Cardiac muscle cell (in vitro differentiated cells and primary cell): ENCODE data around the gene PUM1. TPM values are rescaled to one million over a fixed set of nuclear protein-coding genes. Genes with fewer than 3 reads are reported as not detected.
"Not testable (repeated sequence)": the region's sequence is repeated elsewhere in the genome, so short reads cannot be mapped to it uniquely, and the experiment has no call there.

ENCODE experiments used
- DNase-seq, 2 donors: peaks; one replicate each; pipeline versions ENCODE4 v3.0.0 to v3.0.0-alpha.2; 2010 to 2017; ENCODE audit warnings: low read depth in 1 of 2, low spot score in 1 of 2
- H3K27ac ChIP-seq: fragments of 200-600 bp; sonication (generic); 2 replicates; pipeline ENCODE4 v1.5.1; 2016
- H3K27me3 ChIP-seq: fragments of 200-600 bp; sonication (generic); 2 replicates; pipeline ENCODE4 v1.6.0; 2016; ENCODE audit warnings: control low read depth
- H3K36me3 ChIP-seq: fragments of 200-600 bp; sonication (generic); 2 replicates; pipeline ENCODE4 v1.5.1; 2016; ENCODE audit warnings: control low read depth
- H3K4me1 ChIP-seq: fragments of 200-600 bp; sonication (generic); 2 replicates; pipeline ENCODE4 v1.8.1; 2017; ENCODE audit warnings: low read depth, mild to moderate bottlenecking, mixed run types
- H3K4me3 ChIP-seq: fragments of 200-600 bp; sonication (generic); 2 replicates; pipeline ENCODE4 v1.5.1; 2016; ENCODE audit warnings: mild to moderate bottlenecking
- H3K9me3 ChIP-seq: fragments of 200-600 bp; sonication (generic); 2 replicates; pipeline ENCODE4 v1.5.1; 2017; ENCODE audit warnings: low read depth, mild to moderate bottlenecking, control low read depth
- polyA plus RNA-seq: library from polyadenylated mRNA; unstranded; fragments of >200 nt; fragmentation: Nextera tagmentation; extraction: Ambion mirVana; gene quantifications from 2 replicates; pipeline ENCODE4 v1.2.1, GENCODE V29; 2016
- total RNA-seq: library from RNA; depleted of rRNA; stranded (reverse); fragments of >200 nt; gene quantifications from 2 replicates; pipeline ENCODE4 v1.2.3, GENCODE V29; 2016
- TF ChIP-seq, protein P1 (sequence below): IDR thresholded peaks from 2 replicates; pipeline ENCODE4 v1.5.1; 2012; ENCODE audit warnings: low read depth, mild to moderate bottlenecking, low read length

PUM1 gene
- total and polyA plus RNA-seq, 2 experiments from 2014 or later = 81.1 to 130 TPM

DNA sequence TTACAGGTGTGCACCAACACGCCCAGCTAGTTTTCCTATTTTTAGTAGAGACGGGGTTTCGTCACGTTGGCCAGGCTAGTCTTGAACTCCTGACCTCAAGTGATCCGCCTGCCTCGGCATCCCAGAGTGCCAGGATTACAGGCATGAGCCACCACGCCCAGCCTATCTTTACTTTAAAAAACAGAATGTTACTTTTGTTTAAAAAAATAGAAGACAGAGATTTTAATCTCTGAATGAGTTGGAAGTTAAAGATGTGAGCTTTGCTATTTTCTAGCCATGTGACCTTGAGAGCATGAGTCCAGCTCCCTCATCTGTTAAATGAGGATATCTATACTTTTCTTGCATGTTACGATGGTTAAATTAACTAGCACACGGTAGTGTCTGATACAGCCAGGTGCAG is 3.9 kb upstream of the PUM1 start:
- Histone ChIP-seq H3K9me3 (no peaks in the 10 kb centered on the region), H3K27me3 (no peaks in the 10 kb centered on the region), H3K4me3 (no peak overlapping the region), H3K36me3 (no peaks in the 10 kb centered on the region), H3K4me1 (peaks cover 12% of the 10 kb centered on the region), H3K27ac (no peak overlapping the region)
- DNase-seq = no peak
- TF ChIP-seq, protein P1, sequence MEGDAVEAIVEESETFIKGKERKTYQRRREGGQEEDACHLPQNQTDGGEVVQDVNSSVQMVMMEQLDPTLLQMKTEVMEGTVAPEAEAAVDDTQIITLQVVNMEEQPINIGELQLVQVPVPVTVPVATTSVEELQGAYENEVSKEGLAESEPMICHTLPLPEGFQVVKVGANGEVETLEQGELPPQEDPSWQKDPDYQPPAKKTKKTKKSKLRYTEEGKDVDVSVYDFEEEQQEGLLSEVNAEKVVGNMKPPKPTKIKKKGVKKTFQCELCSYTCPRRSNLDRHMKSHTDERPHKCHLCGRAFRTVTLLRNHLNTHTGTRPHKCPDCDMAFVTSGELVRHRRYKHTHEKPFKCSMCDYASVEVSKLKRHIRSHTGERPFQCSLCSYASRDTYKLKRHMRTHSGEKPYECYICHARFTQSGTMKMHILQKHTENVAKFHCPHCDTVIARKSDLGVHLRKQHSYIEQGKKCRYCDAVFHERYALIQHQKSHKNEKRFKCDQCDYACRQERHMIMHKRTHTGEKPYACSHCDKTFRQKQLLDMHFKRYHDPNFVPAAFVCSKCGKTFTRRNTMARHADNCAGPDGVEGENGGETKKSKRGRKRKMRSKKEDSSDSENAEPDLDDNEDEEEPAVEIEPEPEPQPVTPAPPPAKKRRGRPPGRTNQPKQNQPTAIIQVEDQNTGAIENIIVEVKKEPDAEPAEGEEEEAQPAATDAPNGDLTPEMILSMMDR = no peak

DNA sequence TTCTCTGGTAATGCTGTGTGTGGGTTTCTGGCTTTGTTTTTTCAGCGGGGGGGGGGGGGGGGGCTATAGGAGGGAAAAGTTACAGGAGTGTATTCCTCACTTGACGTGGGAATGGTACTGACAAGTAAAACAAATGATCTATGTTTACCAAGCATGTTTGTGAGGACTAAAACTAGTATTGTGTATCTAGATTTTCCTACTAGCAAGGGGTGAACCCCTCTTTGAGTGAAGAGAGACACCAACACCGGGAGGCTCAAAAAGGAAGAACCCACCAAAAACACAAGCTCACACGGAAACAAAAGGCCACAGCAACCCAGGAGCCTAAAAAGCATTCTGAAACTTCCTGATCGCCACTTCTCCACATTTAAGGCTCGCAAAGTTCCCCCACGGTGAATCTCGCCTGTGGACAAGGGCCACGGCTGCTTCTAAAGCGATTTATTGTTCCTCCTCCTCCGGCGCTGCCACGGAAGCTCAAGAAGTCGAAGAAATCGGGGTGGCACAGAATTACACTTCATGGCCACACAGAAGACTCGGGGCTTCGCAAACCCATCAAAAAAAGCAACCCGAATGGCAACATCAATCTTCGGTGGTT is 703 bp downstream of the PUM1 start:
- peak in 1 of 2 donors; percentile 38 for DNase-seq
- Histone ChIP-seq H3K27ac (peak overlapping the region; percentile 94), H3K4me1 (peaks cover 10% of the 10 kb centered on the region)

DNA sequence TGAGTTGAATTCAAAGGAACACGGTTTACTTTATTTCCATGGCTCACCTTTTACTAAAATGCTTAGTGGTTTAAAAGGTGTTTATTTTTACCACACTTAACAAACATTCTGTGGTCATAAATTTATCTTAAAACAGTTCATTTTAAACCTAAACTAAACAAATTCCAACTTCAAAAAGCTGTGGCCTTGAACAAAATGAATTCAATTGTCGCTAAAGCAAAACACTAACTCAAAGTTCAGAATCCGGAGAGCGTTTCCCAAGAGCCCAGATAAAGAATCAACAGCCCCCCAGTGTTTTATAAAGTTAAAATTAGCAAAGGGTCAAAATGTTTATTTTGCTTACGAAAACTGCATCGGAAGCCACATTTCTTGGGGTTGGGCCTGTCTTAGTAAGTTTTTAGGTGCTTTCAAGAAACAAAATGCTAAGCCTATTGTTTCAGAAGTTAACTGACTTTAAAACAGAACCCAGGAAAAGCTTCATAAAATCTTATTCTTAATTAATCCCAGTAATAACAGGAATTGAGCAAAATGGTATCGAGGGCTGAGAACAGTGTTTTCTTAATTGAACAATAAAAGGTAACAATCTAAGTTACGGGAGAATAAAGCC is 1.3 kb downstream of the PUM1 start:
- no peaks in the 10 kb centered on the region for H3K27me3 ChIP-seq
- peaks cover 6% of the 10 kb centered on the region for H3K36me3 ChIP-seq
- peak overlapping the region; percentile 75 for H3K4me3 ChIP-seq
- no peaks in the 10 kb centered on the region for H3K9me3 ChIP-seq
- peak overlapping the region; percentile 94 for H3K27ac ChIP-seq
- DNase-seq = no peak
- H3K4me1 ChIP-seq = peaks cover 10% of the 10 kb centered on the region
- TF ChIP-seq, protein P1 = no peak

More for the DNA sequence above, 703 bp downstream of the PUM1 start:
- Histone ChIP-seq H3K4me3 (peak overlapping the region; percentile 75), H3K36me3 (peaks cover 2% of the 10 kb centered on the region), H3K27me3 (no peaks in the 10 kb centered on the region), H3K9me3 (no peaks in the 10 kb centered on the region)
- TF ChIP-seq, protein P1 = no peak

DNA sequence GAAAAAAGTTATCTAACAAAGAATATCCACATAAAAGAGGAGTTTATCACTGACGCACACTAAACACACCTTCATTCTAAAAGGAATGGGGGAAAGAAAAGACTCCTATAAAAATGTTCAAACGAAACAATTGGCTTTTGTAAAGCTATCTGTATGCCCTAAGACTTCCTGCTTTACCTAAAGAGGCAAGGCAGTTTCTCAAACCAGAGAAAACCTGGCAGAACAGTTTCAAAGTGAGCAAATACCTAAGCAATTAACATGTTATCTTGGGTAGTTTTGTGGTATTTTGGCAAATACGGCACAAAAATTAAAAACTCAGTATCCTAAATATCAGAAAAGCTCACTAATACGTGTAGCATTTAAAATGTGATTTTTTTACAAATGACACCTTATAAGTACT is 1.9 kb downstream of the PUM1 start:
- Histone ChIP-seq H3K4me3 (peak overlapping the region; percentile 75), H3K4me1 (peaks cover 10% of the 10 kb centered on the region), H3K36me3 (peaks cover 11% of the 10 kb centered on the region), H3K27ac (peak overlapping the region; percentile 94), H3K27me3 (no peaks in the 10 kb centered on the region), H3K9me3 (no peaks in the 10 kb centered on the region)
- TF ChIP-seq, protein P1 = no peak
- DNase-seq = peak in 1 of 2 donors; percentile 24

DNA sequence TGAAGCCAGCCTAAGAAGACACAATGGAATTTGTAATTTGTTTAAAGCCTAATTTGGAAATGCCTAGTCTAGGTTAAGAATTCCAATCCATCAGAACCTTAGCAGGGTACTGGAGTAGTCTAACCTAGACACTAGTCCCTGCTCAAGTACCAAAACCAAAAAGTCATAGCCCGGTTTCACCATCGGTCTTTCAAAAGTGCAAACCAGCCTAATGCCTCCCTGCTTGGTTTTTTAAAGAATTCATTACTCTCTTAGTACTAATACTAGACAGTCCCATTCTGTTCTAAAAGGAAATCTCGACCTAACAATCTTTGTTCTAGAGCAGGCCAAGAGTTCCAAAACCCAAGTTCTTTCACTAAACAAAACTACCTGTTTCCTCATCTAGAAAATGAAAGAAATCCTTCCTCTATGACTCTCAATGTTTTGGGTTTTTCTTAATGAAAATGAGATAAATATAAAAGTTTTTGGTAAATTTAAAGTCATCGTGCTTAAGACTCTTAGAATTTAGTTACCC is 2.6 kb downstream of the PUM1 start:
- Histone ChIP-seq H3K27ac (peak overlapping the region; percentile 94), H3K9me3 (no peaks in the 10 kb centered on the region), H3K27me3 (no peaks in the 10 kb centered on the region), H3K36me3 (peaks cover 16% of the 10 kb centered on the region), H3K4me1 (peaks cover 10% of the 10 kb centered on the region), H3K4me3 (peak overlapping the region; percentile 75)
- TF ChIP-seq, protein P1 = no peak
- DNase-seq = no peak

DNA sequence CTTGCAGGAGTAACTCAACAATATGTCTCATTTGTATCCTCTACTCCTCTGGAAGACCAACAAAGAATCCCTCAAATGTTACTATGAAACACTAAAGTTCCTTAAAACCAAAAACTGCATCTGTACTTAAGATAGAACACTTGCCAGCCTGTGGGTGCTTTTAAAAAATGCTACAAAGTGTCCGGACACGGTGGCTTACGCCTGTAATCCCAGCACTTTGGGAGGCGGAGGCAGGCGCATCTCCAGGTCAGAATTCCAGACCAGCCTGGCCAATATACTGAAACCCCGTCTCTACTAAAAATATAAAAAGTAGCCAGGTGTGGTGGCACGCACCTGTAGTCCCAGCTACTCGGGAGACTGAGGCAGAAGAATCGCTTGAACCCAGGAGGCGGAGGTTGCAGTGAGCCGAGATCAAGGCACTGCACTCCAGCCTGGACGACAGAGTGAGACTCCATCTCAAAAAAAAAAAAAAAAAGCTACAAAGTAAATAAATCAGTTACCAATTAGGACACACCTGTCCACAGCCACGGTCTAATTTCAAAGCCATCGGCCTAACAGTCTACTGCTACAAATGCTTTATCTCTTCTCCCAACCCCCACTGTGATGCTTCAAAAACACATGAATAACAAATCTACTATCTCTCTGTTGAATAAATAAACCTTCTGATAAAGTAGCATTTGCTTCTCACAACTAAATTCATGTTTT is 3.2 kb downstream of the PUM1 start:
- DNase-seq, H3K27me3 ChIP-seq, H3K27ac ChIP-seq, H3K9me3 ChIP-seq: not testable (repeated sequence)
- peaks cover 19% of the 10 kb centered on the region for H3K36me3 ChIP-seq
- H3K4me3 ChIP-seq = peak overlapping the region; percentile 75
- peaks cover 10% of the 10 kb centered on the region for H3K4me1 ChIP-seq
